GM12872 (cell line): ENCODE measurements around the gene JPT1.

Experiments
- TF ChIP-seq, protein P1 (sequence below): IDR thresholded peaks from 3 replicates; pipeline ENCODE4 v1.5.1; 2011; ENCODE audit warnings: low read depth, mild to moderate bottlenecking, low read length, moderate library complexity; ENCODE audit not compliant: insufficient read depth

JPT1 gene

GRCh38 chr17:75130059-75130631 is 24.2 kb downstream of the JPT1 start:
- TF ChIP-seq, protein P1, sequence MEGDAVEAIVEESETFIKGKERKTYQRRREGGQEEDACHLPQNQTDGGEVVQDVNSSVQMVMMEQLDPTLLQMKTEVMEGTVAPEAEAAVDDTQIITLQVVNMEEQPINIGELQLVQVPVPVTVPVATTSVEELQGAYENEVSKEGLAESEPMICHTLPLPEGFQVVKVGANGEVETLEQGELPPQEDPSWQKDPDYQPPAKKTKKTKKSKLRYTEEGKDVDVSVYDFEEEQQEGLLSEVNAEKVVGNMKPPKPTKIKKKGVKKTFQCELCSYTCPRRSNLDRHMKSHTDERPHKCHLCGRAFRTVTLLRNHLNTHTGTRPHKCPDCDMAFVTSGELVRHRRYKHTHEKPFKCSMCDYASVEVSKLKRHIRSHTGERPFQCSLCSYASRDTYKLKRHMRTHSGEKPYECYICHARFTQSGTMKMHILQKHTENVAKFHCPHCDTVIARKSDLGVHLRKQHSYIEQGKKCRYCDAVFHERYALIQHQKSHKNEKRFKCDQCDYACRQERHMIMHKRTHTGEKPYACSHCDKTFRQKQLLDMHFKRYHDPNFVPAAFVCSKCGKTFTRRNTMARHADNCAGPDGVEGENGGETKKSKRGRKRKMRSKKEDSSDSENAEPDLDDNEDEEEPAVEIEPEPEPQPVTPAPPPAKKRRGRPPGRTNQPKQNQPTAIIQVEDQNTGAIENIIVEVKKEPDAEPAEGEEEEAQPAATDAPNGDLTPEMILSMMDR: no peak

DNA sequence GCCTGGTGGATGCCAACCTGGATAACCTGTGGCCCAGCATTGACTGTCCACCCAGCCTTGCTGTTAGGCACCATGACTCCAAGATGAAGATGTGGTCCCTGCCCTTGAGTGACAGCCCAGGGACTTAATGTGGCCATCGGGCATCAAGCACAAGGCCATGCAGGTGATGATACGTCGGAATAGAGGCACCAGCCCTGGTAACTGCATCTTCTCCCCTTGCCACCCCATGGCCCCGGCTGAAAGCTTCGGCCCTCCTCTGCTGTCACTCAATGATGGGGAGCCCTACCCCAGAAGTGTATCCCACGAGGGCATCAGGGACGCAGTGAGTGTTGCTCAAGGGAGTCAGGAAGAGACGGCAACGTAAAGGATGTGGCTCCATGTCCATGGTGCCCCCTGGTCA is 24.7 kb downstream of the JPT1 start:
- TF ChIP-seq, protein P1: no peak

DNA sequence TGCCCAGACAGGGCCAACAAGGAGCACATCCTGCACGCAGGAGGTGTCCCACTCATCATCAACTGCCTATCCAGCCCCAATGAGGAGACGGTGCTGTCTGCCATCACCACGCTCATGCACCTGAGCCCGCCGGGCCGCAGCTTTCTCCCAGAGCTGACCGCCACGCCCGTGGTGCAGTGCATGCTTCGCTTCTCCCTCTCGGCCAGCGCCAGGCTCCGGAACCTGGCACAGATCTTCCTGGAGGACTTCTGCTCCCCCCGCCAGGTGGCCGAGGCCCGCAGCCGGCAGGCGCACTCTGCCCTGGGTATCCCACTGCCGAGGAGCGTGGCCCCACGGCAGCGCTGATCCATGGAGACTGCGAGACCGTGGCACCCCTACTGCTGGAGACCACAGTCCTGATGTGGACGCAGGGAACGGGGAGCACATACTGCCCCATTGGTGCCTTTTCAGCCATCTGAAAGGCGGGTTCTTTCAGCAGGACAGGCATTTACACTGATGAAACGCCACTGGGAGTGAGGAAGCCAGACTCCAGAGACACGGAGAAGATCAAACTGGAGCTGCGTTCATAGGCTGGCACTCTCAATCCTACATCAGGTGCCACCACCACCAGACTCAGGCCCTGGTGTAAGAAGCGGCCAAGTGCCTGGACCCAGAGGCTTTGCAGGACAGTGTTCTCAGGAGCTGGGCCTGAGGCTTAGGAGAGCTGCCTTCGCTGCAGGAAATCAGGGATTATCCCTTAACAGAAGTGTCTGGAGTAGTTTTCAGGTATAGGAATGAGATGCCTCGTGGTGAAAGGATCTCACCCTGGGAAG is 25.4 kb downstream of the JPT1 start:
- TF ChIP-seq, protein P1: no peak

DNA sequence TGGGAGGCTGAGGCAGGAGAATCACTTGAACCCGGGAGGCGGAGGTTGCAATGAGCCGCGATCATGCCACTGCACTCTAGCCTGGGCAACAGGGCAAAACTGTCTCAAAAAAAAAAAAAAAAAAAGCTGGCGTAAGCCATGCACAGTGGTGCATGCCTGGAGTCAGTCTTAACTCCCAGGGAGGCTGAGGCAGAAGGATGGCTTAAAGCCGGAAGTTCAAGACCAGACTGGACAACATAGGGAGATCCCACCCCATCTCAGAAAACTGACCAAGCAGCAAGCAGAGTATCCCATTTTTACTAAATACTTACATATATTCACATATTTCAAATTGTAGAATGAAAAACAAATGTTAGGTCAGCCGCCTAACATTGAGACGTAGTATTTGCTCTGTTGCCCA is 27.4 kb downstream of the JPT1 start:
- TF ChIP-seq, protein P1: no peak

GRCh38 chr17:75125984-75126383 is 28.3 kb downstream of the JPT1 start:
- TF ChIP-seq, protein P1: no peak

DNA sequence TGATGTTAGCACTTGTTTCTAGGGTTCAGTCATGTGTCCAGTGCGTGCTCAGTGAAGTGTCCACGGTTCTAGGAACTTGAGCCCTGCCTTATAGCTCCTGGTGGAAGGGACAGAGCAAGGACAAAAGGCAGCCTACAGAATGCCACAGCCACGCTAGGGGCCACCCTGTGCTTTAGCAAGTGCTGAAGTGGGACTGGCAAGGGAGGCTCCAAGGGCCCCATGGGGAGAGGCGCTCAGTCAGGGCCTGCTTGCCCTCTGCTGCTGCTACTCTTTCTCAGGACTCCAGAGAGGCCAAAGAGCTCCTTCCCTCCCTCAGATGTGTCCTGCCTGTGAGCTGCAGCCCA is 29.5 kb downstream of the JPT1 start:
- TF ChIP-seq, protein P1: no peak

GRCh38 chr17:75124041-75124818 is 30.1 kb downstream of the JPT1 start:
- TF ChIP-seq, protein P1: no peak
